RWPE2 (cell line): Measurements from ENCODE around the gene SLF1.
A peak's percentile ranks its signal among the peaks of the same experiment; 100 is the strongest.

Experiments
- ATAC-seq: fragments of 200-7000 bp; cut with Tn5 transposase; 3 replicates; pipeline ENCODE4 v1.9.1; 2021; ENCODE audit warnings: low read depth
- DNase-seq: peaks from one replicate; pipeline ENCODE4 v3.0.0-alpha.2; 2020; ENCODE audit warnings: low spot score
- H3K27ac ChIP-seq: fragments of 450-650 bp; 2 replicates; pipeline ENCODE4 v1.5.1; 2017; ENCODE audit warnings: mild to moderate bottlenecking; ENCODE audit not compliant: poor library complexity, severe bottlenecking
- H3K27me3 ChIP-seq: fragments of 250-450 bp; sonication (Bioruptor Pico); 2 replicates; pipeline ENCODE4 v1.5.1; 2021; ENCODE audit warnings: mild to moderate bottlenecking, moderate library complexity; ENCODE audit not compliant: insufficient read depth, poor library complexity, severe bottlenecking
- H3K36me3 ChIP-seq: fragments of 250-450 bp; sonication (Bioruptor Pico); 2 replicates; pipeline ENCODE4 v1.5.1; 2020; ENCODE audit warnings: low read depth, mild to moderate bottlenecking, moderate library complexity
- H3K4me1 ChIP-seq: fragments of 250-450 bp; sonication (Bioruptor Pico); 2 replicates; pipeline ENCODE4 v1.5.1; 2021; ENCODE audit warnings: mild to moderate bottlenecking, moderate library complexity; ENCODE audit not compliant: insufficient read depth, poor library complexity, severe bottlenecking
- H3K4me3 ChIP-seq: fragments of 250-450 bp; sonication (Bioruptor Pico); 2 replicates; pipeline ENCODE4 v1.5.1; 2021; ENCODE audit warnings: mild to moderate bottlenecking, moderate library complexity; ENCODE audit not compliant: severe bottlenecking
- H3K9me3 ChIP-seq: fragments of 250-450 bp; sonication (Bioruptor Pico); 2 replicates; pipeline ENCODE4 v1.5.1; 2021; ENCODE audit warnings: mild to moderate bottlenecking, moderate library complexity; ENCODE audit not compliant: severe bottlenecking
- TF ChIP-seq, protein P1 (sequence below): fragments of 450-650 bp; IDR thresholded peaks from one replicate; pipeline ENCODE4 v1.5.1; 2017; ENCODE audit warnings: mild to moderate bottlenecking, moderate library complexity; ENCODE audit not compliant: poor library complexity, severe bottlenecking

Gene SLF1

GRCh38 chr5:94670726-94671125 lies 52.3 kb downstream of the SLF1 start:
- peaks cover 7% of the 10 kb centered on the region for H3K4me1 ChIP-seq
- H3K27ac ChIP-seq: no peak overlapping the region
- H3K27me3 ChIP-seq: no peaks in the 10 kb centered on the region
- peaks cover 36% of the 10 kb centered on the region for H3K36me3 ChIP-seq
- no peaks in the 10 kb centered on the region for H3K9me3 ChIP-seq
- ATAC-seq: no peak
- DNase-seq: no peak
- no peak overlapping the region for H3K4me3 ChIP-seq
- TF ChIP-seq, protein P1, sequence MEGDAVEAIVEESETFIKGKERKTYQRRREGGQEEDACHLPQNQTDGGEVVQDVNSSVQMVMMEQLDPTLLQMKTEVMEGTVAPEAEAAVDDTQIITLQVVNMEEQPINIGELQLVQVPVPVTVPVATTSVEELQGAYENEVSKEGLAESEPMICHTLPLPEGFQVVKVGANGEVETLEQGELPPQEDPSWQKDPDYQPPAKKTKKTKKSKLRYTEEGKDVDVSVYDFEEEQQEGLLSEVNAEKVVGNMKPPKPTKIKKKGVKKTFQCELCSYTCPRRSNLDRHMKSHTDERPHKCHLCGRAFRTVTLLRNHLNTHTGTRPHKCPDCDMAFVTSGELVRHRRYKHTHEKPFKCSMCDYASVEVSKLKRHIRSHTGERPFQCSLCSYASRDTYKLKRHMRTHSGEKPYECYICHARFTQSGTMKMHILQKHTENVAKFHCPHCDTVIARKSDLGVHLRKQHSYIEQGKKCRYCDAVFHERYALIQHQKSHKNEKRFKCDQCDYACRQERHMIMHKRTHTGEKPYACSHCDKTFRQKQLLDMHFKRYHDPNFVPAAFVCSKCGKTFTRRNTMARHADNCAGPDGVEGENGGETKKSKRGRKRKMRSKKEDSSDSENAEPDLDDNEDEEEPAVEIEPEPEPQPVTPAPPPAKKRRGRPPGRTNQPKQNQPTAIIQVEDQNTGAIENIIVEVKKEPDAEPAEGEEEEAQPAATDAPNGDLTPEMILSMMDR: no peak

GRCh38 chr5:94672746-94673145 lies 54.3 kb downstream of the SLF1 start:
- ATAC-seq: no peak
- peaks cover 49% of the 10 kb centered on the region for H3K36me3 ChIP-seq
- no peak for DNase-seq
- no peak overlapping the region for H3K4me3 ChIP-seq
- H3K4me1 ChIP-seq: peaks cover 7% of the 10 kb centered on the region
- no peak overlapping the region for H3K27ac ChIP-seq
- TF ChIP-seq, protein P1: no peak
- no peaks in the 10 kb centered on the region for H3K27me3 ChIP-seq
- H3K9me3 ChIP-seq: no peaks in the 10 kb centered on the region

GRCh38 chr5:94674490-94675382 lies 56.3 kb downstream of the SLF1 start:
- ATAC-seq: peak; percentile 40; the same call in 2 of the 3 replicates
- no peak for DNase-seq

DNA sequence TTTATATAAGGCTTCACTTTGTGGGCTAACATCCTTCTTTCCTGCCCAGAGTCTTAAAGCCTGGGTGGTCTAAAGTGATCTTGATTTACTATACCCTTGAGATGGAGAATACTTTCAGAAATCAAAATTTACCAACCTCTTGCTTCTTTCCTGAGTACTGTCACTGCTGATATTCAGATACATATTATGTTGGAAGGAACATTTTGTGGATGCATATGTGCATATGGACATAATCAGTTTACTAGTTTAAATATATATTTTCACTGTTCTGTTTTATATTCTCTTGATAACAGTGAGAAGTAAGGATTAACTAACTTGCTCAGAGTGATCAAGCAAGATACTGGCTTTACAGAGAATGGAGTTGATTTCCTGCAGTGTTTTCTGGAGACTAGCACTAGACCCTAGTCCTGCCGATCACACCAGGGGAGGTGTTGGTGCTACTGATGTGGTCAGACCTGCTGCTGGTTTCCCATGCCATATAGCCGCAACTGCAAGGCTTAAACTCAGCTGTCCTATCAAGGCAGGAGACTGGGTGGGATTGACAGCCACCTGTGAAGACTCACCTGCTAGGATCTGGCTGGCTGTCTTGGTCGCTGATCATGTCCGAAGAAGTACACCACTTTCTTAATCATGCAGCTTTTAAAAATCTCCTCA lies 57.6 kb downstream of the SLF1 start:
- Histone ChIP-seq H3K9me3 (no peaks in the 10 kb centered on the region), H3K4me1 (peaks cover 7% of the 10 kb centered on the region), H3K4me3 (no peak overlapping the region), H3K36me3 (peaks cover 59% of the 10 kb centered on the region), H3K27me3 (no peaks in the 10 kb centered on the region), H3K27ac (no peak overlapping the region)
- DNase-seq (no peak), ATAC-seq (no peak)
- TF ChIP-seq, protein P1: no peak

More at GRCh38 chr5:94674490-94675382, 56.3 kb downstream of the SLF1 start:
- Histone ChIP-seq H3K27me3 (no peaks in the 10 kb centered on the region), H3K9me3 (no peaks in the 10 kb centered on the region), H3K27ac (no peak overlapping the region), H3K4me3 (no peak overlapping the region), H3K4me1 (peaks cover 7% of the 10 kb centered on the region), H3K36me3 (peaks cover 60% of the 10 kb centered on the region)
- TF ChIP-seq, protein P1: no peak
